ENCODE measurements around the gene PHLDA2.

PHLDA2 gene

GRCh38 chr11:2974272-2974671, 45.1 kb upstream of the PHLDA2 start:
- TF ChIP-seq POLR2AphosphoS5 (IDR thresholded peaks at IDR 0.05; ENCODE audit: low read depth, low read length) (no peak), REST (IDR thresholded peaks at IDR 0.05; ENCODE audit: insufficient read depth in 1 of 2, low read depth in 2 of 2, low read length in 2 of 2) (no peak), SIN3A (IDR thresholded peaks at IDR 0.05; ENCODE audit: borderline replicate concordance, insufficient read depth, low read length) (no peak), FOXP2 (optimal IDR thresholded peaks at IDR 0.05; ENCODE audit: borderline replicate concordance, extremely low read depth, extremely low read length, insufficient read depth) (no peak), TAF1 (IDR thresholded peaks at IDR 0.05; ENCODE audit: borderline replicate concordance, insufficient read depth, low read length) (no peak)

- no peak for TF ChIP-seq TAF1 (IDR thresholded peaks at IDR 0.05; ENCODE audit: borderline replicate concordance, insufficient read depth, low read length)
- TF ChIP-seq REST (IDR thresholded peaks at IDR 0.05; ENCODE audit: insufficient read depth in 1 of 2, low read depth in 2 of 2, low read length in 2 of 2) = no peak
- no peak for TF ChIP-seq SIN3A (IDR thresholded peaks at IDR 0.05; ENCODE audit: borderline replicate concordance, insufficient read depth, low read length)
- no peak for TF ChIP-seq FOXP2 (optimal IDR thresholded peaks at IDR 0.05; ENCODE audit: borderline replicate concordance, extremely low read depth, extremely low read length, insufficient read depth)
- TF ChIP-seq POLR2AphosphoS5 (IDR thresholded peaks at IDR 0.05; ENCODE audit: low read depth, low read length) = no peak
Observed at GRCh38 chr11:2968341-2968900, 39.2 kb upstream of the PHLDA2 start.

GRCh38 chr11:2964782-2965181, 35.6 kb upstream of the PHLDA2 start:
- TF ChIP-seq SIN3A (IDR thresholded peaks at IDR 0.05; ENCODE audit: borderline replicate concordance, insufficient read depth, low read length) = no peak
- TF ChIP-seq POLR2AphosphoS5 (IDR thresholded peaks at IDR 0.05; ENCODE audit: low read depth, low read length) = no peak
- no peak for TF ChIP-seq TAF1 (IDR thresholded peaks at IDR 0.05; ENCODE audit: borderline replicate concordance, insufficient read depth, low read length)
- TF ChIP-seq FOXP2 (optimal IDR thresholded peaks at IDR 0.05; ENCODE audit: borderline replicate concordance, extremely low read depth, extremely low read length, insufficient read depth) = no peak
- TF ChIP-seq REST (IDR thresholded peaks at IDR 0.05; ENCODE audit: insufficient read depth in 1 of 2, low read depth in 2 of 2, low read length in 2 of 2) = no peak

- TF ChIP-seq REST (IDR thresholded peaks at IDR 0.05; ENCODE audit: insufficient read depth in 1 of 2, low read depth in 2 of 2, low read length in 2 of 2) (no peak), SIN3A (IDR thresholded peaks at IDR 0.05; ENCODE audit: borderline replicate concordance, insufficient read depth, low read length) (no peak), POLR2AphosphoS5 (IDR thresholded peaks at IDR 0.05; ENCODE audit: low read depth, low read length) (no peak), FOXP2 (optimal IDR thresholded peaks at IDR 0.05; ENCODE audit: borderline replicate concordance, extremely low read depth, extremely low read length, insufficient read depth) (no peak), TAF1 (IDR thresholded peaks at IDR 0.05; ENCODE audit: borderline replicate concordance, insufficient read depth, low read length) (no peak)
Observed at GRCh38 chr11:2963761-2964160, 34.5 kb upstream of the PHLDA2 start.

Measured in PFSK-1 (cell line).